HG03575 (cell line): ENCODE results near the gene OR10P1.

Experiments
- ATAC-seq: cut with Tn5 transposase; IDR thresholded peaks from one replicate; pipeline ENCODE4 v1.9.1; 2021; ENCODE audit not compliant: unreplicated experiment, insufficient number of reproducible peaks, low FRiP score; ENCODE audit errors: extremely low read depth

OR10P1 gene

GRCh38 chr12:55681142-55682077 lies 44.7 kb downstream of the OR10P1 start:
- ATAC-seq, result no peak

GRCh38 chr12:55682087-55682796 lies 45.5 kb downstream of the OR10P1 start:
- no peak for ATAC-seq

GRCh38 chr12:55683676-55684075 lies 47.0 kb downstream of the OR10P1 start:
- no peak for ATAC-seq

GRCh38 chr12:55684761-55685370 lies 48.2 kb downstream of the OR10P1 start:
- ATAC-seq, result no peak

DNA sequence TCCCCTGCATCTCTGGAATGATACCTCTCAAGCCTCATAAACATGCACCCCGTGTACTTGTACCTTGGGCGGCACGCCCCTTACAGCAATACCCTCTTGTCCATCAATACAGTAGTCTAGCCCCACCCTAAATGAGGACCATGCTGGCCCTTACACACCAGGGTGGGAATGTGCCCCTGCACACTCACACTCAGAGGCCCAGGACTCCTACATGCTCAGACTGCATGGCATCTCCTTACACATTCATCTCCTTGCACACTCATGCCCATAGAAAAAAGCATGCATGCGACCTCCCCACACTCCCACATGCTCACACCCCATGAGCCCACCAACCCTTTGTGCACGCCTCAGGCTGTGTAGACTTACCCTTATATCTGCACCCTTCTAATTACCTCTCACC lies 49.0 kb downstream of the OR10P1 start:
- no peak for ATAC-seq

GRCh38 chr12:55686366-55687010 lies 49.8 kb downstream of the OR10P1 start:
- ATAC-seq, result no peak
